Right atrium auricular region (tissue), 2 donors: ENCODE data around the gene CAPZB. TPM values are rescaled to one million over a fixed set of nuclear protein-coding genes. Genes with fewer than 3 reads are reported as not detected.

ENCODE experiments used
- DNase-seq: peaks from one replicate; pipeline ENCODE4 v3.0.0-alpha.2; 2019; ENCODE audit warnings: low spot score
- H3K27ac ChIP-seq, 2 donors: fragments of 200-600 bp; sonication (generic); 1 replicate in 1 of 2; 2 replicates in 1 of 2; pipeline ENCODE4 v1.5.1; 2016 to 2019
- H3K27me3 ChIP-seq, 2 donors: fragments of 200-600 bp; sonication (generic); one replicate each; pipeline versions ENCODE4 v1.5.1 to v1.6.0; 2017 to 2019
- H3K36me3 ChIP-seq: fragments of 200-600 bp; sonication (generic); one replicate; pipeline ENCODE4 v1.5.1; 2016
- H3K4me1 ChIP-seq, 2 donors: fragments of 200-600 bp; sonication (generic); one replicate each; pipeline versions ENCODE4 v1.5.1 to v1.6.0; 2017 to 2019
- H3K4me3 ChIP-seq, 2 donors: fragments of 200-600 bp; sonication (generic); 1 replicate in 1 of 2; 2 replicates in 1 of 2; pipeline ENCODE4 v1.5.1; 2017 to 2019; ENCODE audit warnings: mild to moderate bottlenecking in 1 of 2, moderate library complexity in 1 of 2
- H3K9me3 ChIP-seq, 2 donors: fragments of 200-600 bp; sonication (generic); one replicate each; pipeline ENCODE4 v1.5.1; 2019
- total RNA-seq, 2 donors: library from RNA; depleted of rRNA; stranded (reverse); fragments of >200 nt; gene quantifications; one replicate each; pipeline ENCODE4 v1.1.0, GENCODE V29; 2016
- TF ChIP-seq, protein P1 (sequence below), 2 donors: fragments of 200-600 bp; sonication (generic); IDR thresholded peaks; one replicate each; pipeline ENCODE4 v1.5.1; 2019; ENCODE audit warnings: antibody characterized with exemption in 2 of 2

Gene CAPZB
- 100 to 1,000 TPM in 1 of 2 donors, 10 to 100 TPM in 1; 87.8 to 122 TPM for total RNA-seq

DNA sequence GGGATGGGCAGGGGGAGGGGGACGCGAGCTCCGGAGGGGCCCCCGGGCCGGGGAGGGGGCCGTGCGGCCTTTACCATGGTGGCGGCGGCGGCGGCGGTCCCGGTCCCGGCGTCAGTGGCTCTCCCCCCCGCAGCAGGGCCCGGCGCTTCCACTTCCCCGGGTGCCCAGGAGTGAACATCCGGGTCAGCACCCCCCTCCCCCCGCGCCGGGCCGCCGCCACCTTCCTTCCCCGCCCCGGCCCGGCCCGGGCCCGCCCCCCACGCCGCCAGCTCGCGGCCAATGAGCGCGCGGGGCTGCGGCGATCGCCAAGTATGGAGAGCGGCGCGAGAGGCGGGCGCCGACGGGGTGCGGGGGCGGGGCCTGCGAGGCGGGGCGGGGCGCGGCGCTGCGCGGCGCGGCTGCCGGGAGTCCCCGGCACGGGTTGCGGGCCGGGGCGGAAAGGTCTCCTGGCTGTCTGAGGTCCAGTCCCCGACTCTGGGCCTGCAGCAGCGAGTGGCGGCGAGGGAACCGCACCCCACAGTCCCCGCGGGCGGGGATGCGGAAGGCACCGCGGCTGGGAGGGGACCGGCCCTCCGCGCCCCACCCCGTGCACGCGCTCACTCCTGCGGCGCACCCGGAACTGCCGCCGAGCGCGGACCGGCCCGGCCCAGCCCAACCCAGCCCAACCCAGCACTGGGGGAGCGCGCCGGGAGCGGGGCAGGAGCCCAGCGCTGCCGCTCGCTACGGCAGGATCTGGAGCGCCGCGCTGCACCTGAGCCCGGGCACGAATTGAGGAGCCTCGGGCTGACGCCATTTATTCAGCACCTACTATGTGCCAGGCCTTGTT is at the start of gene CAPZB:
Gene CAPZB (minus strand): TSS at position 178 of the 826 bp plus-strand sequence. CDS start 101 bp downstream, at position 77.
- Histone ChIP-seq H3K36me3 (peaks cover 7% of the 10 kb centered on the region), H3K9me3 (no peaks in the 10 kb centered on the region), H3K4me1 (peaks cover 0 to 63% of the 10 kb centered on the region in 2 donors), H3K27ac (peak within 1 kb of the TSS; percentile 96), H3K4me3 (peak within 1 kb of the TSS; percentile 77 to 92), H3K27me3 (no peaks in the 10 kb centered on the region)
- TF ChIP-seq, protein P1, sequence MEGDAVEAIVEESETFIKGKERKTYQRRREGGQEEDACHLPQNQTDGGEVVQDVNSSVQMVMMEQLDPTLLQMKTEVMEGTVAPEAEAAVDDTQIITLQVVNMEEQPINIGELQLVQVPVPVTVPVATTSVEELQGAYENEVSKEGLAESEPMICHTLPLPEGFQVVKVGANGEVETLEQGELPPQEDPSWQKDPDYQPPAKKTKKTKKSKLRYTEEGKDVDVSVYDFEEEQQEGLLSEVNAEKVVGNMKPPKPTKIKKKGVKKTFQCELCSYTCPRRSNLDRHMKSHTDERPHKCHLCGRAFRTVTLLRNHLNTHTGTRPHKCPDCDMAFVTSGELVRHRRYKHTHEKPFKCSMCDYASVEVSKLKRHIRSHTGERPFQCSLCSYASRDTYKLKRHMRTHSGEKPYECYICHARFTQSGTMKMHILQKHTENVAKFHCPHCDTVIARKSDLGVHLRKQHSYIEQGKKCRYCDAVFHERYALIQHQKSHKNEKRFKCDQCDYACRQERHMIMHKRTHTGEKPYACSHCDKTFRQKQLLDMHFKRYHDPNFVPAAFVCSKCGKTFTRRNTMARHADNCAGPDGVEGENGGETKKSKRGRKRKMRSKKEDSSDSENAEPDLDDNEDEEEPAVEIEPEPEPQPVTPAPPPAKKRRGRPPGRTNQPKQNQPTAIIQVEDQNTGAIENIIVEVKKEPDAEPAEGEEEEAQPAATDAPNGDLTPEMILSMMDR (IDR thresholded peaks at IDR 0.05), result no peak
- peak; percentile 91 for DNase-seq

DNA sequence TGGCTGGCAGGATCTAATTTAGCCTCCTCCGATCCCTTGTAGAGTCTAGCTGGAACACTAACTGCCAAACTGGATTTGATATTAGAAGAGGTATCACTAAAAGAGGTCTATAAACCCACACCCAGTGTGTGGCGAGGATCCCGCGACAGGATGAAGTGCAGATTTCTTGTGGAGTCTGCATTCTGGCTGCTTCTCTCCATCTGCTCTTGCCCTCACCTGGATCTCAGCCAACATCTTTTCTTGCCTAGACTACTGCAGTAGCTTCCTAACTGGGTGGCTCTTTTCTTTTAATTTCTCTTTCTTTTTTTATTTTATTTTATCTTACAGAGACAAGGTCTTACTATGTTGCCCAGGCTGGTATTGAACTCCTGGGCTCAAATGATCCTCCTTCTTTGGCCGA is 48.9 kb upstream of the CAPZB start:
- TF ChIP-seq, protein P1 (IDR thresholded peaks at IDR 0.05), result no peak
- Histone ChIP-seq H3K4me1 (peaks cover 0 to 8% of the 10 kb centered on the region in 2 donors), H3K27me3 (no peaks in the 10 kb centered on the region), H3K36me3 (no peaks in the 10 kb centered on the region), H3K9me3 (peaks cover 0 to 9% of the 10 kb centered on the region in 2 donors), H3K4me3 (no peak overlapping the region), H3K27ac (no peak overlapping the region)
- DNase-seq, result no peak

DNA sequence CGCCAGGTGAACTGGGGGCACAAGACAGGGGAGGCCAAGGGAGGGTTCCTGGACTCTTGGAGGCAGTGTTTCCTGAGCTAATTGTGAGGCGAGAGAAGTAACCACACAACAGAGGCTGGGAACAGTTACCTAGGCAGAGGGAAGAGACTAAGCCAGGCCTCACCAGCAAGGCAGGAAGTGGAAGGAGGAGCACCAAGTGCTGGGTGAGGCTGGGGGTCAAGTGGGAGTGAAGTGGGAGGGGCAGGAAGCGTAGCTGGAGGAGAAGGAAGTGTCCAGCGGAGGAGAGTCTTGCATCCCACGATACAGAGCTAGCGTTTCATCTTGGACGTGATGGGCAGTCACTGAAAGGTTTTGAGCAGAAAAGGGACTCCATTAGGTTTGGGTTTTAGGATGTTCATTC is 48.3 kb upstream of the CAPZB start:
- Histone ChIP-seq H3K36me3 (no peaks in the 10 kb centered on the region), H3K9me3 (peaks cover 0 to 9% of the 10 kb centered on the region in 2 donors), H3K4me1 (peaks cover 0 to 9% of the 10 kb centered on the region in 2 donors), H3K27ac (no peak overlapping the region), H3K4me3 (no peak overlapping the region), H3K27me3 (no peaks in the 10 kb centered on the region)
- TF ChIP-seq, protein P1 (IDR thresholded peaks at IDR 0.05), result no peak
- no peak for DNase-seq

DNA sequence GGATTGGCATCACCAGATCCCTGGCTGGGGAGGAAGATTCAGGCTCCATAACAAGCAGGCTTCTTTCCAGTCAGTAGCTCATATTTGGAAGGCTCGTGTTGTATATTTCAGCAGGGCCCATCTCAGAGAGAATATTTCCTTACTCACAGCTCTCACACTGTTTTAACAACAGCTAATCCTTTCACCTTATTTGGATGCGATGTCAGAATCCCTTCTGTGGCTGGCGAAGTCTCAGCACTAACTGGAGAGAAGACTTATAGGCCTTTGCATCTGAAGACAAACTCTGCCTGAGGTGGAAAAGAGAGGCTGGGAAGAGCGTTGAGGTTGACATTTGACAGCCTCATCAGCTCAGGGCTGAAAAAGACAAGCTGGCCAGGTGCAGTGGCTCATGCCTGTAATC is 47.2 kb upstream of the CAPZB start:
- Histone ChIP-seq H3K4me3 (no peak overlapping the region), H3K27ac (no peak overlapping the region), H3K27me3 (no peaks in the 10 kb centered on the region), H3K4me1 (peaks cover 0 to 9% of the 10 kb centered on the region in 2 donors), H3K36me3 (no peaks in the 10 kb centered on the region), H3K9me3 (peaks cover 0 to 9% of the 10 kb centered on the region in 2 donors)
- no peak for DNase-seq
- TF ChIP-seq, protein P1 (IDR thresholded peaks at IDR 0.05), result no peak

DNA sequence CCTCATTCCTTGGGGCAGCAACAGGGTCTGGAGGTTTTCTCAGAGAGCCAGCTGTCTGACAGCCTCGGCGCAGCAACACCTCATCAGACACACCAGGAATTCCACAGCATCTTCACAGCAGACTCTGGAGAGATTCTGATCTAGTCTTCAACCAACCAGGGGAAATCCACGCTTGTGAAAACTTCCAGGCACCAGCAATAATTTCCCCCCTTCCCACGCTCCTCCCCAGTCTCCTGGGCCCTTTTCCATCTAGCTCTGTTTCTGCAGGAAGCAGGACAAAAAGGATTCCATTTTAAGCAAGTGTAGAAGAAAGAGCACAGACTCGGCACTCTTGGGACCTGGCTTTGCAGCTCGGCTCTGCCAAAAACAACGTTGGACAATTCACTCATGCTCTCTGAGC is 44.3 kb upstream of the CAPZB start:
- no peaks in the 10 kb centered on the region for H3K36me3 ChIP-seq
- peaks cover 0 to 9% of the 10 kb centered on the region in 2 donors for H3K9me3 ChIP-seq
- H3K4me3 ChIP-seq, result no peak overlapping the region
- TF ChIP-seq, protein P1 (IDR thresholded peaks at IDR 0.05), result no peak
- H3K4me1 ChIP-seq, result peaks cover 0 to 9% of the 10 kb centered on the region in 2 donors
- H3K27ac ChIP-seq, result peak overlapping the region in 1 of 2 donors; percentile 6
- DNase-seq, result no peak
- H3K27me3 ChIP-seq, result no peaks in the 10 kb centered on the region
